CD1c-positive myeloid dendritic cell (primary cell): Measurements from ENCODE around the gene OTOS.

Experiments used
- DNase-seq: peaks from one replicate; pipeline ENCODE4 v3.0.0-alpha.2; 2016; ENCODE audit errors: extremely low spot score

The OTOS gene

DNA sequence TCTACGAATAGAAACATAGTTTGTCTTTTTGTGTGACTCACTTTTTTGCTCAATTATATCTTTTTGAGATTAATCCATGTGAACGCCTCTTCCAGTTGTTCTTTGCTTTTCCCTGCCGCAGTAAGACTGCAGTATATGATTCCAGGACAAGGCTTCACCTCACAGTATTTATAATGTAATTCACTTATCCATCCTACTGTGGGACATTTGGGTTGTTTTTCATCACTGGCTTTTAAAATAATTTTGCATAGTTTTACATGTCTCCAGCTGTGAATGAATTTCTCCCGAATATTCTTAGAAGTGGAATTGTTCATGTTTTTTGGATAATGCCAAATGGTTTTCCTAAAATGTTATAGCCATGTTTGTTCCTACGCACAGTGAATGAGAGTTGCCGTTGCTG is 26.2 kb downstream of the OTOS start:
- DNase-seq = no peak

DNA sequence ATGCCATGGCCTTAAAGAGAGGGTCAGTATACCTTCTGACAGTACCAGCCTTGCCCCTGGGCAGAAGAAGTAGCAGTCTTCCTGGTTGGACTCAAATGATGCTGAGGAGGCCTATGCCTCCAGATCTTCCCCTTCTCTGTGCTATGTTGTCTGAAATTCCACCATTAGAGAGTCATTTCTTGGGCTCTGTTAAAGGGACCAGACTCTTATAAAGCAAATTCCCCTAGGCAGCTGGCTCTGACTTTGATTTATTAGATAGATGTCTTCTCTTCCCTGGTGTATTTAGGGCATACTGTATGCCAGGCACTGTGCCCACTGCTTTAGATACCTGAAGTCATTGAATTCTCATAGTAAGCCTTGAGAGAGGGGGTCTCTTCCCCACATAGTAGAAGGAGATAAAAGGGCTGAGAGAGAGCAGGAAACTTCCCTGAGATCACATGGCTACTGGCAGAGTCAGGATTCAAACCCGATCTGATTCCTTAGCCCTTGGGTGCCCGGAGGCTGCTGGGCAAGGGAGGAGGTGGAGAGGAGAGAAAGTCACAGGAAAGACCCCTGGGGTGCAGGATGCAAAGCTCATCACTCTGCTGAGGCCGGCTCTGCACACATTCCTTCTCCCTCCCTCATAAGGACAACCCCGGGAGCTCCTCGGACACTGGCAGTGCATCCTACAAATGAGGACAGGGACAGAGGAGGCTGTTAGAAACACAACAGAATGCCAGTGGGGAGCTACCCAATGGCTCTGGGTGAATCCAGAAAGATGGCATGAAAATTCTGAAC is 27.4 kb downstream of the OTOS start:
- no peak for DNase-seq

DNA sequence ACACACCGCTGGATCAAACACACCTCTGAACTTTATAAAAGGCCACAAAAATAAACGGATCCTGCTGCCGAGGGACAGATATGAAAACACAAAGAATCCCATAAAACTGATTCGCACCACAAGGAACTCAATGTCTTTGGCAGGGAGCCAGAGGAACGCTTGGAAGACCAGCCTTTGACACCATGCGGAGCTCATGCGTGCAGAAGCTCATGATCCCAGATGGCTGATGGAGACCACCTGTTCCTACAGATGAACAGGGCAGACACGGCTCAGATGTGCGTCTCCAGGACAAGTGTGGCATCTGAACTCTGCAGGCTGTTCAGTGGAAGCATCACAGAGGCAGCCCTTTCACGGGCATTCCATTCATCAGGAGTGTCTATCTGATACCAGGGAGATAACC is 29.2 kb downstream of the OTOS start:
- no peak for DNase-seq

- no peak for DNase-seq
These were observed 31.1 kb downstream of the OTOS start for GRCh38 chr2:240109386-240109785.

DNA sequence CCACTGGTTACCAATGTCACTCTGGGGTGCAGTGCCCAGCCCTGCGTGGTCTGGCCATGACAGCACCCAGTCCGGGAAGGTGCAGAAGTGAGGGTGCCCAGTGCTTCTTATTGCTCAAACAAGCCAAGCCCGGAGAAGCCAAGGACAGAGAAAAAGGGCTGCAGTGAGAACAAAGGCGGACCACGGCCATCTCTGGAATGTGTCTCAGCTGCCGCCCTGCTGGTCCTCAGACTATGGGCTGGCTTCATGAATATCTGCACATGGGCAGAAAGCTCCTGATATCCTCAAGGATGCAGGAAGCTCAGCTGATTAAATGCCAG is 33.0 kb downstream of the OTOS start:
- DNase-seq = no peak

GRCh38 chr2:240106765-240107476 is 33.5 kb downstream of the OTOS start:
- no peak for DNase-seq

- no peak for DNase-seq
These were observed 34.5 kb downstream of the OTOS start for GRCh38 chr2:240105982-240106381.

DNA sequence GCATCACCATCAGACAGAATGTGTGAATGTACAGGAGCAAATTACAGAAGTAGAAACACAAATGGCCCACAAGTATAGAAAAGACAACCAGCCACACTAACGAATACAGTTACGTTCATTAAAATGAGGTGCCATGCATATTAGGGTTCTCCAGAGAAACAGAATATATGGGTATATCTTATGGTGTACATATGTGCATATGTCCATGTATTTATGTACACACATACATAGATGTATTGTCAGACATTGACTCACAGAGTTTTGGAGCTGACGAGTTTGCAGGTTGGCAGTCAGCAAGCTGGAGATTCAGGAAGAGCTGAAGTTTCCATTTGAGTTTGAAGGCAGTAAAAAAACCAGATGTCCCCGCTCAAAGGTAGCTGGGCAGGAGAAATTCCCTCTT is 37.3 kb downstream of the OTOS start:
- DNase-seq = no peak

GRCh38 chr2:240098349-240098748 is 42.1 kb downstream of the OTOS start:
- no peak for DNase-seq

DNA sequence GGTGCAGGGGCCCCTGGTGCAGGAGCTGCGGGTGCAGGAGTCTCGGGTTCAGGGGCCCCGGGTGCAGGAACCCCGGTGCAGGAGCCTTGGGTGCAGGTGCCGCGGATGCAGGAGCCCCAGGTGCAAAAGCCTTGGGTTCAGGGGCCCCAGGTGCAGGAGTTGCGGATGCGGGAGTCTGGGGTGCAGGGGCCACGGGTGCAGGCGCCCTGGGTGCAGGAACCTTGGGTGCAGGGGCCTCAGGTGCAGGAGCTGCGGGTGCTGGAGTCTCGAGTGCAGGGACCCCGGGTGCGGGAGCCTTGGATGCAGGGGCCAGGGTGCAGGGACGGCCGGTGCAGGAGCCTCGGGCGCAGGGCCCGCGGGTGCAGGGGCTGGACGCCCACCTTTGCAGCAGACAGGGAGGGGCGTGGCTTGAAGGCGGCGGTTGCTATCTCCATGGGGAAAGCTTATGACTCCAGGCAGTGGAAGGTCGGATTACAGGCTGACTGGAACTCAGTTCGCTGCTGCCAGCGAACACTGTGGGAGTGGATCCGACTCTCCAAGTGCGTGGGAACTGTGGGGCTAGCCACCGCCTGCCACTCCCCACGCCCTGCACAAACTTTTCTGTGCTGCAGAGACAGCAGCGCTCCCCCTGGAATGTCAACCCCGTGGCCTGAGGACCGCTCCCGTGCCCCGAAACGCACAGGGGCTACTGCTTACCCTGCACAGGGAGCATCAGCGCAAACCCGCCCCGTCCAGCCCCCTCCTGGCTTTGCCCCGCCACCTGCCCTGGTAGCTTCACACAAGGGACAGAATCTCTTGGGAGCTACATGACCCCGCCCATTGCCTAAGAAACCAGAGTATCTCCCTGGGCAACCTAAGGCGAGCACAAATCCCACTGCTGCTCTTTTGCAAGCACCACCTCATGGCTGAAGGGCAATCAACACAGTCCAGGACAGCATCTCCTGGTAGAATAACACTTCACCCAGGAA is 44.6 kb downstream of the OTOS start:
- no peak for DNase-seq

DNA sequence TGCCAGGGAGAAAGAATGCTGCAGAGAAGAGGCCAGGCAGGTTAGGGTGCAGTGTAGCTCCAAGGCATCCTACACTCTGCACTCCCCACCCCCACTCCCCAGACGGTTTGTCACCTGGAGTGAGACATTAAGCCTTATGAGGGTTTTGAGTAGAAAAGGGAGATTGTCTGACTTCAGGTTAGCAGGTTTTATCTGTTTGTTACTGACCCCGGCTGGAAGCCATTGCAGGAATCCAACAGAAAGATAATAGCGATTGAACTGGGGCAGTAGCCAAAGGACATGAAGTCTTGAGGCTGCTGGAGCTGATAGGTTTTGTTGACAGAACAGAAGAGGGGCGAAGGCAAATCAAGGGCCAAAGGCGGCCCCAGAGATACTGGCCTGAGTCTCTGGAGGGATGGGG is 51.2 kb downstream of the OTOS start:
- DNase-seq = no peak
